AG09319 (cell line): ENCODE data around the gene DGKI.

Experiments used
- DNase-seq: peaks from one replicate; pipeline ENCODE4 v3.0.0-alpha.2; 2010; ENCODE audit warnings: low read depth; ENCODE audit errors: extremely low read depth
- CTCF ChIP-seq: IDR thresholded peaks from 2 replicates; pipeline ENCODE4 v1.5.1; 2011; ENCODE audit warnings: low read depth, mild to moderate bottlenecking, inconsistent platforms, low read length, moderate library complexity

The DGKI gene

DNA sequence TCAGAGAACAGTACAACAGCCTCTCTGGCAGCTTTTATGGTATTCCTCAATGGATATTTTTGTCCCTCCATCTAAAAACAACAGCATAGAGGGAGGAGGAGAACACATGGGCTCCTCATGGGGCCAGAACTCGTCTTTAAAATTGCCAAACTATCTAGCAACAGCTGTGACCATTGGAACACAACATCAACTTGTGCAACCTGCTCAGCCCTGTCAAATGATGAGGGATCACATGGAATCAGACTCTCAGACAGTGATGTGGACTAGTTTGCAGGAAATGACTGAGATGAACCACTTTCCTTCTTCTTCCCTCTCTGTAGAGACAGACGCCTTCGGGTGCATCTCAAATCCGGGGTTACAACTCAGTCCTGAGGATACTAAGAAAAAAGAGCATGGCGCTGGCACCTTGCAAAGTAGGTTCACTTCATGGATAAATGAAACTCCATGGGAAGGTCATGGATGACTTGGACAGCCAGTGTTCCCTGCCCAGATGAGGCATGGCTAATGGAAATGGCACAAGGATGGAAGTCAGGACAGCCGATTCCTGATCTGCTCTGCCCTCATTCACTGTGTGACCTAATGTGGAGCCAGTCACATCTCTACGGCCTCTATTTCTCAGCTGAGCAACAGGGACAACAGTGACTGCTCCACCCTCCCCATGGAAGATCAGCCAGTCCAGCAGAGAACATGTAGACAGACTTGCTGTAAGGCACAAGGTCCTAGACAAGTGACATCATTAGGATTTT is 24.6 kb upstream of the DGKI start:
- TF ChIP-seq CTCF = no peak
- no peak for DNase-seq

DNA sequence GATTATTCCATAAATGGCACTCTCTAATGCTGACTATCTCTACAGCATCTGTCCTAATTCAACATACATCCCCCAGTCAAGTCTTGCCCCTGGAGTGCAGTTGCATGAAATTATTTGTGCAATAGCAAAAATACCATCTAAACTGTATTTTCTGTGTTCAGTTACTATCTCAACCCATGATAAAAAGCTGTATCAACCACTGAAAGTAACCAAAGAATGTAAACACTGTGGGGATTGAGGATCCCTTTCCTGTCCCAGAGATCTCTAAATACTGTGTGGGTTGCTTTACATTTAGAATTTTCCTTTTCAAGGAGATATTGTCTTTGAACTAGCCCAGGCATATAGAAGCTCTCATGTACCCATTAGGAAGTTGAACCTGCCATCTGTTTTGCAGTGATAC is 23.9 kb upstream of the DGKI start:
- no peak for TF ChIP-seq CTCF
- no peak for DNase-seq

GRCh38 chr7:137870078-137870477 is 23.3 kb upstream of the DGKI start:
- no peak for TF ChIP-seq CTCF

GRCh38 chr7:137869260-137869659 is 22.5 kb upstream of the DGKI start:
- no peak for TF ChIP-seq CTCF
- no peak for DNase-seq

More at GRCh38 chr7:137870078-137870477, 23.3 kb upstream of the DGKI start:
- DNase-seq = no peak

DNA sequence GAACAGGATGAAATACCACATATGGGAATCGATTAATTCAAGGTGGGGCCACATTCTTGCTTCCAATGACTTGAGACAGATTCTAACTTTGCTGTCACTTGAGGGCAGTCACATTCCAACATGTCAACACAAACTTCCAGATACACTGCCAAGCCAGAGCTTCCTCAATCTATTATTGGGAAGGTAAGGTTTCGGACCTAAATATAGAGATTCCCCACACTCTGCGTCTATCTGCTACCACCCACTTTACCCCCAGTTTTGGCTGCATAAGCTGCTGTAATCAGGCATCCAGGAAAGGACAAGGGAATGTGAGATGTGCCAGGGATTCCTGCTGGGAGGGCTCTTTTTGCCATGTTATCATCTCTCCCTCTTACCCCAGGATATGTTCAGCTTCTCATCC is 20.5 kb upstream of the DGKI start:
- no peak for DNase-seq
- TF ChIP-seq CTCF = no peak

DNA sequence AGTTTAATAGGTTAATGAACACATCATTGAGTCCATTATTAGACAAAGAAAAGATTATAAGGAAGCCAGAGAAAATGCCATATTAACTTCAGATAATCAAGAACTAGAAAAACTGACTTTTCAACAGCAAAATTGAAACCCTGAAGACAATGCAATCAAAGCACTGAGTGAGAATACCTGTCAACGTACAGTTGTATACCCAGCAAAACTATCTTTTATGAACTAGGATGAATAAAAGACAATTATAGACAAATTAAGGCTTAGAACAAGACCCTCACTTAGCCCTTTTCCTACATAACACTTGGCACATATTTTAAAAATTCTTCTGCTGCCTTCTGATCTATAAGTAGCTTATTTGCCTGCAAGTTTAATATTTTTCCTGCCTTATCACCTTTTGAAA is 19.0 kb upstream of the DGKI start:
- DNase-seq = no peak
- TF ChIP-seq CTCF = no peak

DNA sequence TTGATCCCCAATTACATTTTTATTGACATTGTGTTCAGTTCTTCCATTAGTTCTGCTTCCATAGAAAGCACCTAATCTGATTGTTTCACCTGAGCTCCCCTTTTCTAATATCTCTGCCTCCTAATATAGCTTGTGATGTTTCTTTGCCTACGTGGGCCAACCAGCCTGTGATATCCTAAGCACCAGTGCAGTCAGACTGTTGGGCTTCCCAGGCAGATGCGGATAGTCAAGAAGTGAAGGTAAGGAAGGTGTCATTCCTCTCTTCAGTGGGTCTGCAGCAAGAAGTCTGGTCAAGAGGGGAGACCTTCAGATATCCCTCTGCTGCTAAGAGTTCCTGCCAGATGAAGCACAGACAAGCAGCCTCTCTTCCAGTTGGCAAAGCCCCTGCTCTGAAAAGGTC is 16.2 kb upstream of the DGKI start:
- DNase-seq = no peak
- no peak for TF ChIP-seq CTCF
